HG03280 (cell line): ENCODE data around the gene ECE1.
"Not testable (repeated sequence)": the region's sequence is repeated elsewhere in the genome, so short reads cannot be mapped to it uniquely, and the experiment has no call there.

Experiments used
- ATAC-seq: cut with Tn5 transposase; IDR thresholded peaks from one replicate; pipeline ENCODE4 v1.9.1; 2021; ENCODE audit warnings: mild to moderate bottlenecking, moderate library complexity; ENCODE audit not compliant: unreplicated experiment

ECE1 gene

GRCh38 chr1:21189421-21189820, 100.8 kb downstream of the ECE1 start:
- no peak for ATAC-seq

DNA sequence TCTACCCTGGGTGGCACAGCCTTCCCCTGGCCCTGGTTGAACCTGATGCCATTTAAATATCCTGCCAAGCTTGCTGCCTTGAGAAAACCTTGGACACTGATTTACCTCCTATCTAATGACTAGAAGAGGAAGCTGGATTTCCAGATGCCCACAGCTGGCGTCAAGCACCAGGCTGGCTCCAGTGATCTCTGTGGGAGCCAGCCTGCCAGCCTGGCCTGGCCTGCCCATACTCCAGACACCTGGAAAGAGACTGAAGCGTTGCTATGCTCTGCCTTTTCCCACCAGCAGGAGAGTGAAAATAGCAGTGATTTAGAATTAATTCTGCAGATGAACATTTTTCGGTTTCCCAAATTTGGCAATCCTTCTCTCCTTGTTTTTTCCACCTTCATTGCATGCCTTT, 102.0 kb downstream of the ECE1 start:
- no peak for ATAC-seq

DNA sequence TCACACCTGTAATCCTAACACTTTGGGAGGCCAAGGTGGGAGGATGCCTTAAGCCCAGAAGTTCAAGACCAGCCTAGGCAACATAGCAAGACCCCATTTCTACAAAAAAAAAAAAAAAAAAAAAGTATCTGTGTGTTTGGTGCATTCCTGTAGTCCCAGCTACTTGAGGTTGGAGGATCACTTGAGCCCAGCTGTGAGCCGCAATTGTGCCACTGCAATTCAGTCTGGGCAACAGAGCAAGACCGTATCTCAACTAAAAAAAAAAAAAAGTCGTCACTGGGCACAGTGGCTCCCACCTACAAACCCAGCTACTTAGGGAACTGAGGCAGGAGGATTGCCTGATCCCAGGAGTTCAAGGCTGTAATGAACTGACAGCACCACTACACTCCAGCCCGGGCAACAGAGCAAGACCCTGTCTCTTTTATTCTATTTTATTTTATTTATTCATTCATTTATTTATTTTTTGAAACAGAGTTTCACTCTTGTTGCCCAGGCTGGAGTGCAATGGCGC, 105.0 kb downstream of the ECE1 start:
- no peak for ATAC-seq

- ATAC-seq = no peak
These were observed 106.0 kb downstream of the ECE1 start for GRCh38 chr1:21184276-21184675.

DNA sequence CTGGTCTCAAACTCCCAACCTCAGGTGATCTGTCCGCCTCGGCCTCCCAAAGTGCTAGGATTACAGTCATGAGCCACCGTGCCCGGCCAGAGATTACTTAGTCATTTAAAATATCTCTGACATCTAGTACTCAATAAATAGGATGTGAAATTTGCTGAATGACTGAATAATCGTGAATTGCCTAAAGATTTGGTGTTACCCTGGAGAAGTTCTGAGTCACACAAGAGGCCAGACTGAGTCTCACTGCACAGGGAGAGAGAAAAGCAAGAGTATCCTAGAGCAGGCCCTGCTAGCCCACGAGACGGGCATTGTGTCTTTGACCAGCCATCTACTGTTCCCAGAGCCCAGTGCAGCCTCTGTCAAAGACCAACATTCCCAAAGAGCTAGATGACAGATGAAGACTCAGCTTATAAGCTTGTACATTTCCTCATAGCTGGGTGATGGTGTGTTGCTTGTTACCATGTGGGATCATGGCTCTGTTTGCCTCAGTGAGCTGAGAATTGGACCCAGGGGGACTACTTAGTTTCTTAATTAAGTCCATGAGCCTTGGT, 108.0 kb downstream of the ECE1 start:
- ATAC-seq = no peak

DNA sequence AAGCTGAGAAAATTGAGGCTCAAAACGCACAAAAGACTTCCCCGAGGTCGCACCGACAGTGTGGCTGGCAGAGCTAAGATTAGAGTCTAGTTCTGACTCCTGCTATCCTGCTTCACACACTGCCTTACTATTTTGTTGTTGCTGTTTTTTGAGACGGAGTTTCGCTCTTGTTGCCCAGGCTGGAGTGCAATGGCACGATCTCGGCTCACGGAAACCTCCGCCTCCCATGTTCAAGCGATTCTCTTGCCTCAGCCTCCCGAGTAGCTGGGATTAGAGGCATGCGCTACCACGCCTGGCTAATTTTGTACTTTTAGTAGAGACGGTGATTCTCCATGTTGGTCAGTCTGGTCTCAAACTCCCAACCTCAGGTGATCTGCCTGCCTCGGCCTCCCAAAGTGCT, 112.0 kb downstream of the ECE1 start:
- not testable (repeated sequence) for ATAC-seq

- peak; percentile 86 for ATAC-seq
These were observed 113.4 kb downstream of the ECE1 start, which contains the start of gene EIF4G3 for GRCh38 chr1:21176586-21177555. Gene EIF4G3 (minus strand): TSS chr1:21176897. CDS start chr1:21002742, 174,155 bp downstream.

DNA sequence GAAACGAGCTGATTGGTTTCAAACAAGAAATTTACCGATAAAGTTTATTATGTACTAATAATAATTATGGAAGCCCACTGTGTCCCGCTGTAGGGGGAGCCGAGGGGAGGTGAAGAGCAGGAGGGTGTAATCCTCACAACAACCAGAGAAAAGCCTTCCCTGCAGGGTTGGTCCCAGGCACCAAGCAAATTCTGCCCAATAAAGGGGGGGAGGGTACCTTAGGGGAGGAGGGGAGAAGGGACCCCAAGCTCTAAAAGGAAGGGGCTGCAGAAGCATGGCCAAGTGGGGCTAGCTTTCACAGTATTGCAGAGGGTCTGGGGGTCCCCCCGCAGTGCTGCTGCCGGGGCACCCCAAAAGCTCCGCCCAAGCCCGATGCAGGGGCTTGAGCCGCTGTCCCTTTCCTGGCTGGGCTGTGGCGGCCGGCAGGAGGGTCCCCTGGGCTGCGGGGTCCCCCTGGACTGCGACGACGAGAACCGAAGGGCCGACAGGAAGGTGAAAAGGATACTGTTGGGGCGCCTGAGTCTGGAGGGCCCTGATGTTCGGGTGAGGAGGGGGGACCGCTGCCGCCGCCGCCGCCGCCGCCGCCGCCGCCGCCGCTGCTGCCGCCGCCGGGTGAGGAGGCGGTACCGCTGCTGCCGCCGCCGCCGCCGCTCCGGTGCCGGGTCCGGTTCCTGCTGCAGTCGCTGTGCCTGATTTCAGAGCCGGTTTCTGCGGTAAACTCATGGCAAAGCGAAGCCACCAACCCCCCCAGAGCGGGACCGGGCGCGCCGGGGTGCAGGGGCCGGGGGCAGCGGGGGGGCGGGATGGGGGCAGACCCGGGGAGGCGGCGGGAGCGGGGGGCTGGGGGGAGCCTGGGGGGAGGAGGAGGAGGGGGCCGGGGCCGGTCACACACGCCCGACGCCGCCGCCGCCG, 114.3 kb downstream of the ECE1 start:
- ATAC-seq = peak; percentile 23

GRCh38 chr1:21175324-21175669, 115.0 kb downstream of the ECE1 start:
- ATAC-seq = no peak

DNA sequence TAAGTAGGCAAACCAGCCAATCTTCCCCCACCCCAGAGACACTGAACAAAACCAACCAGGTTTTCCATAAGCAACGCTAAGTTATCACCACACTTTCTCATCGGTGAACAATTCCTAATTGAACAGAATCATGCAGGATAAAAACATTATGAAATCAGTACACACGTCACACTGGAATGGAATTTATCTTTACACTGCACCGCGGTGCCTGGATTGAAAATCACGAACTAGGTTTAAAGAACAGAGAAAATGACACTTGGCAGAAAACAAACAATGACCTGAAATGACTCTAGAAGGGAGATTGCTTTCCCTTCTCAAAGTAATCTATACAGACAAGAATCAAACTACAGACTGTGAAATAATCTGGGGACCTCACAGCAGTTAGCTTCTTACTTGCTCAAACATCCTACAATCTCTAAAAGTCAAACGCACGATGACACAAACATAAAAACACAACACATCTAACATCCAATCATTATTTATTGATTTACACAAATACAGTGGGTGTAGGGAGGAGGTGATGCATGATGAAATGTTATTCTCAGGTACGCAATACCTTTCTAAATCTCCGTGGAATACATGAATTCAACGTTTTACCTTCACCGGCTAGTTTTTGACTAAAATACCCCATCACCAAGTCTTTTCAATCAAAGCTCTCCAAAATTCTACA, 115.5 kb downstream of the ECE1 start:
- ATAC-seq = no peak

DNA sequence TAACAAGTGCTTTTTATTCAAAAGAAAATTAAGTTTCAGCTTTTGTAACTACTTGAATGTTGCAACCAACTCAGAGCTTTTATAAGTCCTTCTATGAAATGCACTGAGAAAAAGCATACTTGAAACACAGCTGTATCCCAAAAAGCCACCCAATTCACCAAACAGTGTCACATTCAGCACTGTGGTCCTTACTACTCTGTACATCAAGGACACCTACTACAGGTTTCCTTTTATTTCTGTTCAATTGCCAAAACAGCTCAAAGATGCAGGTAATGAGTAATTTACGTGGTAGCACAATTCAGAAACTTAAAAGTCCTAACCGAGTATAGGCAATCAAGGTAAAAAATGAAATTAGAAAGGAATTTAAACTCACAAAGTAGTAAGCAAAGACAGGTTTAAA, 116.0 kb downstream of the ECE1 start:
- no peak for ATAC-seq

GRCh38 chr1:21173096-21173495, 117.2 kb downstream of the ECE1 start:
- ATAC-seq = not testable (repeated sequence)

GRCh38 chr1:21170837-21171236, 119.4 kb downstream of the ECE1 start:
- not testable (repeated sequence) for ATAC-seq

DNA sequence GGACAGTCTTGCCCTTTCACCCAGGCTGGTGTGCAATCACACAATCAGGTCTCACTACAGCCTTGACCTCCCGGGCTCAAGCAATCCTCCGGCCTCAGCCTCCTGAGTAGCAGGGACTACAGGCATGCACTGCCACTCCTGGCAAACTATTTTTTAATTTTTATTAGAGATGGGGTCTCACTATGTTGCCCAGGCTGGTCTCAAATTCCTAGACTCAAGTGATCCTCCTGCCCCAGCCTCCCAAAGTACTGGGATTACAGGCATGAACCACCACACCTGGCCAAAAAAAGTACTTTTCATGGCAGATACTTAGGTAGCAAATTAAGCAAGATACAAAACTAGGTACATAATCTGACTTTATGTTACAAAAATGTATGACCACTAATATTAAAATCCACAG, 121.8 kb downstream of the ECE1 start:
- ATAC-seq = no peak
